Measurements from ENCODE around the gene SCN8A. TPM values are rescaled to one million over a fixed set of nuclear protein-coding genes. Genes with fewer than 3 reads are reported as not detected.

SCN8A gene
- total RNA-seq, 1 experiment from 2014 or later: 5.4 TPM

- Mint-ChIP-seq H3K4me1 (ENCODE audit: low read depth, unreplicated experiment) (no peaks in the 10 kb centered on the region), H3K9me3 (ENCODE audit: low read depth, unreplicated experiment) (no peaks in the 10 kb centered on the region), H3K27ac (ENCODE audit: unreplicated experiment) (no peak overlapping the region), H3K36me3 (ENCODE audit: insufficient read depth, unreplicated experiment) (no peaks in the 10 kb centered on the region), H3K27me3 (ENCODE audit: unreplicated experiment) (peaks cover 73% of the 10 kb centered on the region), H3K4me3 (ENCODE audit: low read depth, unreplicated experiment) (no peak overlapping the region)
- CTCF ChIA-PET: interaction anchor here (1.2 kb wide), 1 partner anchor 28 kb away, joined by 4 read pairs; no protein-coding TSS in a partner anchor
- DNase-seq: no peak
- no TSS peak for BruUV-seq (replicated peaks)
- intact Hi-C loops (cut with micrococcal nuclease; ENCODE audit: unreplicated experiment): no loop called here
- TF ChIP-seq CTCF (IDR thresholded peaks at IDR 0.05; ENCODE audit: unreplicated experiment): no peak
These were observed 261.5 kb downstream of the SCN8A start for GRCh38 chr12:51852404-51853137.

GRCh38 chr12:51855586-51856428 is 264.8 kb downstream of the SCN8A start:
- H3K9me3 Mint-ChIP-seq (ENCODE audit: low read depth, unreplicated experiment): no peaks in the 10 kb centered on the region
- BruUV-seq (replicated peaks): no TSS peak
- peak overlapping the region; percentile 30 for H3K4me3 Mint-ChIP-seq (ENCODE audit: low read depth, unreplicated experiment)
- no peak overlapping the region for H3K27ac Mint-ChIP-seq (ENCODE audit: unreplicated experiment)
- no peaks in the 10 kb centered on the region for H3K4me1 Mint-ChIP-seq (ENCODE audit: low read depth, unreplicated experiment)
- no peaks in the 10 kb centered on the region for H3K36me3 Mint-ChIP-seq (ENCODE audit: insufficient read depth, unreplicated experiment)
- TF ChIP-seq CTCF (IDR thresholded peaks at IDR 0.05; ENCODE audit: unreplicated experiment): no peak
- DNase-seq: no peak
- CTCF ChIA-PET: no interaction called here
- peaks cover 61% of the 10 kb centered on the region for H3K27me3 Mint-ChIP-seq (ENCODE audit: unreplicated experiment)
- intact Hi-C loops (cut with micrococcal nuclease; ENCODE audit: unreplicated experiment): no loop called here

- Mint-ChIP-seq H3K4me3 (ENCODE audit: low read depth, unreplicated experiment) (no peak overlapping the region), H3K27me3 (ENCODE audit: unreplicated experiment) (peaks cover 44% of the 10 kb centered on the region), H3K4me1 (ENCODE audit: low read depth, unreplicated experiment) (no peaks in the 10 kb centered on the region), H3K27ac (ENCODE audit: unreplicated experiment) (no peak overlapping the region), H3K36me3 (ENCODE audit: insufficient read depth, unreplicated experiment) (no peaks in the 10 kb centered on the region), H3K9me3 (ENCODE audit: low read depth, unreplicated experiment) (no peaks in the 10 kb centered on the region)
- no peak for TF ChIP-seq CTCF (IDR thresholded peaks at IDR 0.05; ENCODE audit: unreplicated experiment)
- no peak for DNase-seq
- CTCF ChIA-PET: no interaction called here
- intact Hi-C loops (cut with micrococcal nuclease; ENCODE audit: unreplicated experiment): no loop called here
- no TSS peak for BruUV-seq (replicated peaks)
These were observed 270.0 kb downstream of the SCN8A start for GRCh38 chr12:51860986-51861385.

Other genes starting within 250 kb of the SCN8A start
- gene CELA1, start 244.6 kb upstream of the SCN8A start, total RNA-seq (2022): not detected in 2 replicates
- gene GALNT6, start 199.8 kb upstream of the SCN8A start, total RNA-seq (2022): 34.0 and 45.3 TPM in 2 replicates
- gene SLC4A8, start 166.4 kb upstream of the SCN8A start, total RNA-seq (2022): 0.76 and 1.1 TPM in 2 replicates